ENCODE data around the gene PKP4.

PKP4 gene

DNA sequence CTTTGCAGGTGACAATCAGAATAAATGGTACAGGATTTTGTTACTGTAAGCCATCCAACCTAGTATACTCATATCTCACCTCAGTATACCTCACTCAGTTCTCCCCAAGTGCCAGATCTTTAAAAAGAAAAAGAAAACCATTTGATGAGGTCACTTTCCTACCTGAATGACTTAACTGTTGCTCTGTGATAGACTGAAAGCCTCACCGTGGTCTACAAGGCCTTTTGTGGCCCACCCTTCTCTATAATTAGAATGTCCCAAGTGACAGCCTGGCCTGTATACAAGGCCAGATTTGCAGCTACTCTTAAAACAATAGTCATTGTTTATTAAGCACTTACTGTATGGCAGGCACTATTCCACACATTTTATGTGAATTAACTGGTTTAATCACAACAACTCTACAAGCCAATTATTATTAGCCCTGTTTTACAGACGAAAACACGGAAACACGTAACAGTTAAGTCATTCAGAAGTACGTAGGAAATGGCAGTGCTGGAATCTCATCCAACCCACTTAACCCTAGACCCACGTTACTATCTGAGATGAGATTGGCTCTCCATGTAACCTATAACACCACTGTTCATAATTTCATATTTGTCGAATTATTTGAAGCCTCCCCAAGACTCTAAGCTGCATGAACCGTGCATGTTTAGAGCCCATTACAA is 28.3 kb downstream of the PKP4 start:
- TF ChIP-seq ZFX (IDR thresholded peaks at IDR 0.05): no peak
- TF ChIP-seq, protein P1, sequence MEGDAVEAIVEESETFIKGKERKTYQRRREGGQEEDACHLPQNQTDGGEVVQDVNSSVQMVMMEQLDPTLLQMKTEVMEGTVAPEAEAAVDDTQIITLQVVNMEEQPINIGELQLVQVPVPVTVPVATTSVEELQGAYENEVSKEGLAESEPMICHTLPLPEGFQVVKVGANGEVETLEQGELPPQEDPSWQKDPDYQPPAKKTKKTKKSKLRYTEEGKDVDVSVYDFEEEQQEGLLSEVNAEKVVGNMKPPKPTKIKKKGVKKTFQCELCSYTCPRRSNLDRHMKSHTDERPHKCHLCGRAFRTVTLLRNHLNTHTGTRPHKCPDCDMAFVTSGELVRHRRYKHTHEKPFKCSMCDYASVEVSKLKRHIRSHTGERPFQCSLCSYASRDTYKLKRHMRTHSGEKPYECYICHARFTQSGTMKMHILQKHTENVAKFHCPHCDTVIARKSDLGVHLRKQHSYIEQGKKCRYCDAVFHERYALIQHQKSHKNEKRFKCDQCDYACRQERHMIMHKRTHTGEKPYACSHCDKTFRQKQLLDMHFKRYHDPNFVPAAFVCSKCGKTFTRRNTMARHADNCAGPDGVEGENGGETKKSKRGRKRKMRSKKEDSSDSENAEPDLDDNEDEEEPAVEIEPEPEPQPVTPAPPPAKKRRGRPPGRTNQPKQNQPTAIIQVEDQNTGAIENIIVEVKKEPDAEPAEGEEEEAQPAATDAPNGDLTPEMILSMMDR (conservative IDR thresholded peaks at IDR 0.05): no peak

DNA sequence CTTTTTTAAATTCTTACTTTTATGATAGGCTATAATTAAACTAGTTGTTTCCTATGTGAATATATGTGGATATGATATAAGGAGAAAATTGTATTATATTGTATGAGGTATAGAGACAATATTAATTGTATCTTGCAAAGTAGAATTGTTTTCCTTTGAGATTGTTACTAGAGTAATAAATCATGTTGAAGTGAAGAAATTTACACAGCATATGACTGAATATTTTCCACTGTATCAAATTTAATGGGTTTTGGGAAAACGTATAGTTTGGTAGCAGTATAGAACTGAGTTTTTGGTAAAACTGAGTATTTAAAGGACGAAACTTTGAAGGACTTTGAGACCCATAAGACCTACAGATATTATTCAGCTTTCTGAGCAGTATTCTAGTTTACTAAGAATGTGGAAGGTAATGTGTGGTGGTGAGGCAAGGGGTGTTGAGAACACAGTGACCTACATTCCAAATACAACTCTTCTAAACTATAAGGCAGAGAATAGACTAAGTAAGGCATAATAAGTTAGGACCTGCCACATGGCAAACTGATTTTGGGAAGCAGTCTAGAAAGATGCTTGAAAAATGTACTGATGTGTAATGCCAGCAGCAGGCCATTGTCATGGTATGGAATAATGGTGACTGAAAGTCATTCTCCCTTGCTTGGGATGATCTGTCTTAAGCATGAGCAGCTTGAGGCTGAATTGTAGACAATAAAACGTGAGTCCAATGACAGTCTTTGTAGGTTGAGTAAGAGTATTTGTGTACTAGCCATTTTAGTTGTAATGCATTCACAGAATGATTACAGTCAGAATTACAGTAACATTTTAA is 29.6 kb downstream of the PKP4 start:
- TF ChIP-seq, protein P1 (conservative IDR thresholded peaks at IDR 0.05): no peak
- TF ChIP-seq ZFX (IDR thresholded peaks at IDR 0.05): no peak
- no peak overlapping the region for H3K27ac ChIP-seq

More for the DNA sequence above, 28.3 kb downstream of the PKP4 start:
- H3K27ac ChIP-seq: no peak overlapping the region

DNA sequence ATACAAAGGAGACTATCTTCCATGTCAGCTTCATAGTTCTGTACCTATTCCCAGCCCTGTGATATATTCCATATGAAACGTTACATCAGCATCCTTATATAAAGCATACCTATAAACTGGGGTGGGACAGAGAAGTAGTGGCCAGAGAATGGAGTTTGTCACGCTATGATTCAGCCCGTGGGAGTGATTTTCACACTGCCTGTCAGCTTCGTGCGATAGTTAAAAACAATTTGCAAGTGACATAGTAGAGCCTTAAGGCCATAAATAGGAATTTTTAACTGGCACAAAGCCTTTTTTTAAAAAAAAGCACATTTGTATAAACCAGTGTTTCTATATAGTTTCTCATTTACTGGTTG is 30.2 kb downstream of the PKP4 start:
- no peak overlapping the region for H3K27ac ChIP-seq
- no peak for TF ChIP-seq ZFX (IDR thresholded peaks at IDR 0.05)
- TF ChIP-seq, protein P1 (conservative IDR thresholded peaks at IDR 0.05): no peak

DNA sequence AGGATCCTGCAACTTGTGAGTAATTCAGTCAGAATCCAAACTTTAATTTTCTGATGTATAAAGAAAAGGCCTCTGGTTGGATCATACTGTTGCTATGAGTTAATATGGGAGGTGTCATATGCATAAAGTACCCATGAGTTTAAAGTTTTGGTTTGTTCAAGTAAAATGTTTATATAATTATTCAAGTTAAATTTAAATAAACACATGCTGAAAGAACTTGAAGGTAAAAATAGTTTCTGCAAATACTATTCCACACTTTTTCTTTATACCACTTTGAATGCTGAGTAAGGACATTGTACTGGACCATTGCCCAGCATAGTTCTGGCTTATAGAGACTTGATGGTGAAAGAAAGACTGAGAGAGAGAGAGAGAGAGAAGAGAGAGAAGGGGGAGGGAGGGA is 30.7 kb downstream of the PKP4 start:
- no peak for TF ChIP-seq ZFX (IDR thresholded peaks at IDR 0.05)
- TF ChIP-seq, protein P1 (conservative IDR thresholded peaks at IDR 0.05): no peak
- no peak overlapping the region for H3K27ac ChIP-seq

DNA sequence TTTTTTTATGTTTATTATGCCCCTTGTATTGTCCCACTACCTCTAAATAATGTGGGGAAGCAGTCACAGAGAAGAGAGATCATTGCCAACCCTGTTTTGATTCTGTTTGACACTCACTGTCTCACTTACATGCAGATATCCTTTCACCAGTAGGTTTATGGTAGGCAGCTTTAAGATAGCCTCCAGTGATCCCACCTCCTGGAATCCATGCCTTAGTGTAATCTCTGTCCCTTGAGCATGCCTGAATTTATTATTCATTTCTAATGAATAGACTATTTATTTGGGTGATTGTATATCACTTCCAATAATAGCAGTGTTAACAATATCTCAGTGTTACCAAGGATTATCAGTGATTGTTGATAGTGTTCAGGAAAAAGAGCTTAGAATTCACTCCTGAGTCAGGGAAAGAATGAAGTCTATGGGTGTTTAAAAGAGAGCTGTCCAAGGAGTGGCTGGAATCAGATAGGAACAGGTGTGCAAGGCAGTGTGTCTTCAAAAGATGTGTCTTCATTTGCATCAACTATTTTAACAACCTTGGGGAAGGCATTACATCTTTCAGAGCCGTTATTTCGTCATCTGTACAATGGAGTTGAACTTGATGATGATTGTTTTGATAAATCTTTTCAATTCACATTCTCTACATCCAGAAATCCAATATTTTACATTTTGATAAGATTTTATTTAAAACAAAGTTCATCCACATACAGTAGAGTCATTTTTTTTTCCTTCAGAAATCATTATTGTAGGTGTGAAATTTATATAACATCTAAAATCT is 31.9 kb downstream of the PKP4 start:
- TF ChIP-seq, protein P1 (conservative IDR thresholded peaks at IDR 0.05): no peak
- no peak for TF ChIP-seq ZFX (IDR thresholded peaks at IDR 0.05)
- H3K27ac ChIP-seq: no peak overlapping the region

DNA sequence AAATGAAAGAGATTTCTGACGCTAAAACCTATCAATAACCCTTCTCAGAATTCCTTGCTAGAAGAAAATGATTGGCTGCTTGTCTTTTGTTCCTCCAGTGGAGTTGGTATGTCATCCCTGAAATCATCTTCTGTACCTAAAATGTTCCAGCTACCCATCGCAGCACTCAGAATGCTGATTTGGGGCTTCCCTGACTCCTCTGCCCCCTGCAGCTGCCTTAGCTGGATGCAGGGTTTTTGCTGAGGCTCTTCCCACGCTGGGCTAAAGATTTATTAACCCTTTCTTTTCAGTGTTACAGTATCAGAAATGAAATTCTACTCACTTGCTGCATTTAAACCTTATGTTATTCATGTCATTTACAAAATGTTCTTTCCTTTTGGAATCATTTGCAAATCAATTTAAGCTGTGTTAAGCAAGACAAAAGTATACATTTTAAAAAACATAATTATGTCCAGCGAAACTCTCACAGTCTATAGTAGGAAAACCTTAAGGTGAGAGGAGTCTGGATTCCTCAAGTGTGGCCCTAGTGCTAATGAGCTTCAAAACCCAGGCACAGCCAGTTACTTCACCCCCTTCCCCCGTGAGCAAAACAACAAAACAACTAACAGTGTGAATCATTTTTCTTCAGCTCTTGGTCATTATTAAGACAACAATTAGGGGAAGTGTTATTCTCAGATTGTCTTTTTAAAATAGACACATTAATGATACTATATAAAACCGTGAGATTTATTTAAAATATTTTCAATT is 32.8 kb downstream of the PKP4 start:
- TF ChIP-seq, protein P1 (conservative IDR thresholded peaks at IDR 0.05): no peak
- H3K27ac ChIP-seq: no peak overlapping the region
